ENCODE data around the gene NUDT14. TPM values are rescaled to one million over a fixed set of nuclear protein-coding genes. Genes with fewer than 3 reads are reported as not detected.

NUDT14 gene
- total RNA-seq, 4 donors from 2014 or later = 11.0 to 22.3 (median 13.2) TPM; not detected in 1

- Histone ChIP-seq H3K9me3 (no peaks in the 10 kb centered on the region), H3K4me1 (no peaks in the 10 kb centered on the region), H3K27me3 (no peaks in the 10 kb centered on the region), H3K36me3 (no peaks in the 10 kb centered on the region), H3K4me3 (no peak overlapping the region), H3K27ac (no peak overlapping the region)
- intact Hi-C loops (cut with DNase I; ENCODE audit: low total_unique reads) = no loop called here
- no peak for DNase-seq
- no peak for TF ChIP-seq POLR2A (IDR thresholded peaks at IDR 0.05)
- no peak for TF ChIP-seq CTCF (IDR thresholded peaks at IDR 0.05)
These were observed 35.6 kb upstream of the NUDT14 start for GRCh38 chr14:105216490-105217247.

- Histone ChIP-seq H3K27ac (no peak overlapping the region), H3K36me3 (no peaks in the 10 kb centered on the region), H3K9me3 (no peaks in the 10 kb centered on the region), H3K4me3 (no peak overlapping the region), H3K4me1 (no peaks in the 10 kb centered on the region), H3K27me3 (no peaks in the 10 kb centered on the region)
- intact Hi-C loops (cut with DNase I; ENCODE audit: low total_unique reads) = no loop called here
- no peak for TF ChIP-seq CTCF (IDR thresholded peaks at IDR 0.05)
- no peak for TF ChIP-seq POLR2A (IDR thresholded peaks at IDR 0.05)
- DNase-seq = no peak
These were observed 34.5 kb upstream of the NUDT14 start for GRCh38 chr14:105215602-105216001.

GRCh38 chr14:105214324-105214915 is 33.3 kb upstream of the NUDT14 start:
- DNase-seq = no peak
- Histone ChIP-seq H3K4me3 (no peak overlapping the region), H3K27me3 (no peaks in the 10 kb centered on the region), H3K36me3 (no peaks in the 10 kb centered on the region), H3K9me3 (no peaks in the 10 kb centered on the region), H3K4me1 (no peaks in the 10 kb centered on the region), H3K27ac (no peak overlapping the region)
- intact Hi-C loops (cut with DNase I; ENCODE audit: low total_unique reads) = no loop called here
- TF ChIP-seq POLR2A (IDR thresholded peaks at IDR 0.05) (no peak), CTCF (IDR thresholded peaks at IDR 0.05) (no peak)

- H3K4me1 ChIP-seq = no peaks in the 10 kb centered on the region
- no peak overlapping the region for H3K27ac ChIP-seq
- no peak for DNase-seq
- no peaks in the 10 kb centered on the region for H3K27me3 ChIP-seq
- H3K36me3 ChIP-seq = no peaks in the 10 kb centered on the region
- intact Hi-C loops (cut with DNase I; ENCODE audit: low total_unique reads) = no loop called here
- H3K4me3 ChIP-seq = no peak overlapping the region
- H3K9me3 ChIP-seq = no peaks in the 10 kb centered on the region
- TF ChIP-seq POLR2A (IDR thresholded peaks at IDR 0.05) (no peak), CTCF (IDR thresholded peaks at IDR 0.05) (no peak)
These were observed 32.2 kb upstream of the NUDT14 start for GRCh38 chr14:105213361-105213760.

GRCh38 chr14:105212541-105213300 is 31.6 kb upstream of the NUDT14 start:
- Histone ChIP-seq H3K9me3 (no peaks in the 10 kb centered on the region), H3K27me3 (no peaks in the 10 kb centered on the region), H3K4me1 (no peaks in the 10 kb centered on the region), H3K27ac (no peak overlapping the region), H3K4me3 (no peak overlapping the region), H3K36me3 (no peaks in the 10 kb centered on the region)
- no peak for DNase-seq
- TF ChIP-seq CTCF (IDR thresholded peaks at IDR 0.05) (no peak), POLR2A (IDR thresholded peaks at IDR 0.05) (no peak)
- intact Hi-C loops (cut with DNase I; ENCODE audit: low total_unique reads) = no loop called here
